DND-41 (cell line): ENCODE measurements around the gene HDAC7.

Source experiments
- ATAC-seq: fragments of 200-7000 bp; cut with Tn5 transposase; 3 replicates; pipeline ENCODE4 v1.9.1; 2021; ENCODE audit warnings: low read depth; ENCODE audit not compliant: insufficient read depth
- DNase-seq: peaks from one replicate; pipeline ENCODE4 v3.0.0-alpha.2; 2020
- H2AFZ ChIP-seq: 2 replicates; pipeline ENCODE4 v1.6.0; 2012; ENCODE audit warnings: low read depth, low read length
- H3K27ac ChIP-seq: 2 replicates; pipeline ENCODE4 v1.5.1; 2012; ENCODE audit warnings: low read length, inconsistent platforms
- H3K27me3 ChIP-seq: fragments of 200-600 bp; sonication (generic); 2 replicates; pipeline ENCODE4 v1.6.0; 2012; ENCODE audit warnings: low read length, mild to moderate bottlenecking, inconsistent platforms; ENCODE audit not compliant: insufficient read depth, poor library complexity
- H3K36me3 ChIP-seq: 2 replicates; pipeline ENCODE4 v1.5.1; 2012; ENCODE audit warnings: low read length, inconsistent platforms; ENCODE audit not compliant: insufficient read depth
- H3K4me1 ChIP-seq: 2 replicates; pipeline ENCODE4 v1.5.1; 2012; ENCODE audit warnings: mild to moderate bottlenecking, low read length; ENCODE audit not compliant: insufficient read depth
- H3K4me2 ChIP-seq: 2 replicates; pipeline ENCODE4 v1.6.0; 2012; ENCODE audit warnings: mild to moderate bottlenecking, moderate library complexity, low read length, inconsistent platforms; ENCODE audit not compliant: insufficient read depth
- H3K4me3 ChIP-seq, 2 experiments: fragments of 200-600 bp in 1 of 2; shearing (Covaris generic) in 1 of 2; 2 replicates each; pipeline ENCODE4 v1.5.1; 2012 to 2016; ENCODE audit warnings: inconsistent platforms in 2 of 2, low read length in 2 of 2, mild to moderate bottlenecking in 2 of 2, low read depth in 1 of 2, moderate library complexity in 1 of 2
- H3K79me2 ChIP-seq: 2 replicates; pipeline ENCODE4 v1.6.0; 2012; ENCODE audit warnings: low read length, inconsistent platforms; ENCODE audit not compliant: insufficient read depth
- H3K9ac ChIP-seq: 2 replicates; pipeline ENCODE4 v1.6.0; 2012; ENCODE audit warnings: low read depth, mild to moderate bottlenecking, inconsistent platforms, low read length, moderate library complexity
- H3K9me3 ChIP-seq: 2 replicates; pipeline ENCODE4 v1.5.1; 2012; ENCODE audit warnings: low read length, moderate library complexity, mild to moderate bottlenecking, inconsistent platforms; ENCODE audit not compliant: insufficient read depth, severe bottlenecking
- H4K20me1 ChIP-seq: 2 replicates; pipeline ENCODE4 v1.6.0; 2012; ENCODE audit warnings: low read length; ENCODE audit not compliant: insufficient read depth
- EZH2 ChIP-seq: IDR thresholded peaks from 3 replicates; pipeline ENCODE4 v1.6.1; 2012; ENCODE audit warnings: borderline replicate concordance, low read depth, mild to moderate bottlenecking, moderate library complexity, low read length, inconsistent platforms; ENCODE audit not compliant: severe bottlenecking
- TF ChIP-seq, protein P1 (sequence below): IDR thresholded peaks from 2 replicates; pipeline ENCODE4 v1.5.1; 2012; ENCODE audit warnings: borderline replicate concordance, low read length, moderate library complexity, mild to moderate bottlenecking; ENCODE audit not compliant: poor library complexity, severe bottlenecking; ENCODE audit errors: extremely low read depth

Gene HDAC7

DNA sequence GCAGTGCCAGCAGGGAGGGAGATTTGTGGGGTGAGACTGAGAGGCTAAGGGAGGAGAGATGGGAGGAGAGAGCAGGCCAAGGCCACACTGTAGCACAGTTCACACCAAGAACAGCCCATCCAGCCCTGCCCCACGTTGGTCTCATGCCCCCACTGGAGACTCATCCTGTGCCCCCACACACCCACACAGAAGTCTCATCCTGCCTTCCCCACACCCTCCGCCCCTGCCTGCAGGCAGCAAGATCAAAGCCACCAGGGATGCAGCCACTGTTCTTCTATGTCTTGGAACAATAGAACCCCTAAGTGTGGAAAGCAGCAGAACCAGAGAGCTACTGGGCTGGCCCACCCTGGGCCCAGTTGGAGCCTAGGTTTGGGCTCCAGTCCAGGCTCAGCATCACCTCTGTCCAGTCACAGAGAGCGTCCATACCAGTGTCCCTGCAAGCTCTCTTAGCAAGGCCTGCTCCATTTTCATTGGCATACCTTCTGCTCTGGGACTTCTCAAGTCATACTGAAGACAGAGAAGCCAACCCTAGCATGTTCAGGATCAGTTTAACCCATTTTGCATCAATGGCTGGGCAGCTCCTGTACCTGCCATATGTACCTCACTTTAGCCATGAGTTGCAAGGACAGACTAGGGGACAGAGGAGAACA is 31.7 kb upstream of the HDAC7 start:
- ATAC-seq, result no peak

DNA sequence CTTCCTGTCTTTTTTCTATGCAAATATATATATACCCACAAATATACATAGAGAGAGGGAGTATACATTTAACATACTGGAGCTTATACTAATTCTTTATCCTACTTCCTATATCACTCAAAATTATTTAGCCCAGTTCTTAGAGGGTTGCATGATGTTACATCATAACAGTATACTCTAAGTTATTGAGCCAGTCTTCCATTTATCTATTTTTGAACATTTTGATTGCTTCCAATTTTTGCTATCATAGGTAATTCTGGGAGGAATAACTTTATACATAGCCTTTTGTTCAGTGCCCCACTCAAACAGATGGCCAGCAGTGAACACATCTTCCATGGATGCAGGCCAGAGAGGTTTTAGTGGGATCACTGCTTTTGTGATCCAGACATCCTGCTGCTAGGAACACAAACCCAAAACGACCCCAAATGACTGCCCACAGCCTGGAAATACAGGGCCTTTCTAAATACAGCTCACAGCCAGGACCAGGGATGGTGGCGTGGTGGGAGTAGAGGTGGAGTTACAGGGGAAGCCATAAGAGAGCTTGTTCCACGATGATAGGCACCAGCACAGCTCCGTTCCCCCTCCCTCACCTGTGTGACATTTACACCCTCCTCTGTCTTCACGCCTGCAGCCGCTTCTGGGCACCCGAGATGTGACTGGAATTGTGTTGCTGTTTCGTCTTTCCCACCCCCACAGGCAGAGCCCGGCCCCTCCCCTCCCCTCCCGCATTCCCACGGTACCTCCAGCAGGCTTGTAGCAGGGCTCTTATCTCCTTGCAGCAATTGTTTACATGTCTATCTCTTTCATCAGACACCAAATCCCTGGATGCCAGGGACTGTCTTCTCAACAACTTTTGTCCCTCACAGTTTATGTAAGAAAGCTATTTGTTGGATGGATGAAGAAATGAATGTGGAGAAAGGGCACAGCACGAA is 30.7 kb upstream of the HDAC7 start:
- H3K27me3 ChIP-seq, result no peaks in the 10 kb centered on the region
- ATAC-seq (no peak), DNase-seq (no peak)
- H3K9ac ChIP-seq, result no peak overlapping the region
- no peaks in the 10 kb centered on the region for H3K79me2 ChIP-seq
- 0 out of 2 replicates have a peak, but pooled peaks cover 2% of the 10 kb centered on the region for H4K20me1 ChIP-seq
- no peaks in the 10 kb centered on the region for H3K4me1 ChIP-seq
- TF ChIP-seq, protein P1, sequence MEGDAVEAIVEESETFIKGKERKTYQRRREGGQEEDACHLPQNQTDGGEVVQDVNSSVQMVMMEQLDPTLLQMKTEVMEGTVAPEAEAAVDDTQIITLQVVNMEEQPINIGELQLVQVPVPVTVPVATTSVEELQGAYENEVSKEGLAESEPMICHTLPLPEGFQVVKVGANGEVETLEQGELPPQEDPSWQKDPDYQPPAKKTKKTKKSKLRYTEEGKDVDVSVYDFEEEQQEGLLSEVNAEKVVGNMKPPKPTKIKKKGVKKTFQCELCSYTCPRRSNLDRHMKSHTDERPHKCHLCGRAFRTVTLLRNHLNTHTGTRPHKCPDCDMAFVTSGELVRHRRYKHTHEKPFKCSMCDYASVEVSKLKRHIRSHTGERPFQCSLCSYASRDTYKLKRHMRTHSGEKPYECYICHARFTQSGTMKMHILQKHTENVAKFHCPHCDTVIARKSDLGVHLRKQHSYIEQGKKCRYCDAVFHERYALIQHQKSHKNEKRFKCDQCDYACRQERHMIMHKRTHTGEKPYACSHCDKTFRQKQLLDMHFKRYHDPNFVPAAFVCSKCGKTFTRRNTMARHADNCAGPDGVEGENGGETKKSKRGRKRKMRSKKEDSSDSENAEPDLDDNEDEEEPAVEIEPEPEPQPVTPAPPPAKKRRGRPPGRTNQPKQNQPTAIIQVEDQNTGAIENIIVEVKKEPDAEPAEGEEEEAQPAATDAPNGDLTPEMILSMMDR, result no peak
- TF ChIP-seq EZH2, result no peak
- no peaks in the 10 kb centered on the region for H3K9me3 ChIP-seq
- no peak overlapping the region for H3K27ac ChIP-seq
- H3K4me2 ChIP-seq, result no peak overlapping the region
- no peak overlapping the region for H3K4me3 ChIP-seq
- H3K36me3 ChIP-seq, result no peaks in the 10 kb centered on the region
- no peak overlapping the region for H2AFZ ChIP-seq

More for the DNA sequence above, 31.7 kb upstream of the HDAC7 start:
- DNase-seq, result no peak
- Histone ChIP-seq H3K4me3 (no peak overlapping the region), H3K27me3 (no peaks in the 10 kb centered on the region), H3K79me2 (no peaks in the 10 kb centered on the region), H3K27ac (no peak overlapping the region), H2AFZ (no peak overlapping the region), H3K4me1 (no peaks in the 10 kb centered on the region), H3K36me3 (no peaks in the 10 kb centered on the region), H3K9ac (no peak overlapping the region), H3K4me2 (no peak overlapping the region), H3K9me3 (no peaks in the 10 kb centered on the region), H4K20me1 (0 out of 2 replicates have a peak, but pooled peaks cover 2% of the 10 kb centered on the region)
- TF ChIP-seq EZH2, result no peak
- TF ChIP-seq, protein P1, result no peak

DNA sequence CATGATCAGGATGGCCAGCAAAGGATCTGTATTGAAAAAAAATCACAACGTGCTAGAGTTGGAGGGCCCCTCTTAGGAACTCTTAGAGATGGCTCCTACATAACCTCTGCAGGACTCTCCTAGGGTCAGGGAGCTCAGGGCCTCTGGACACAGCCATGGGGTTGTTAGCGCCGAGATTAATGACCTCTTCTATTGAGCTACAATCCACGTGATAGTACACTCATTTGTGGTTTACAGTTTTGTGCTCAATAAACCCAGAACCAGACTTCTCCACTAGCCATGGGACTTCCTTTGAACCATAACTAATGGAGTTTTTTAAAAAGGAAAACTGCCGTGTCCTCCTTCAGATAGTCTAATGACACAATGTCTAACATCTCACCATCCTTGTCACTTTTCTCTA is 29.6 kb upstream of the HDAC7 start:
- Histone ChIP-seq H4K20me1 (0 out of 2 replicates have a peak, but pooled peaks cover 2% of the 10 kb centered on the region), H3K27ac (no peak overlapping the region), H3K4me3 (no peak overlapping the region), H3K79me2 (no peaks in the 10 kb centered on the region), H2AFZ (no peak overlapping the region), H3K4me1 (no peaks in the 10 kb centered on the region), H3K27me3 (peaks cover 6% of the 10 kb centered on the region), H3K9me3 (no peaks in the 10 kb centered on the region), H3K4me2 (no peak overlapping the region), H3K9ac (no peak overlapping the region), H3K36me3 (no peaks in the 10 kb centered on the region)
- no peak for TF ChIP-seq EZH2
- TF ChIP-seq, protein P1, result no peak
- DNase-seq (no peak), ATAC-seq (no peak)
